Colon (tissue), 2 donors: Measurements from ENCODE around the gene DERL2.

ENCODE experiments used
- FAIRE-seq: peaks from 2 replicates; lab custom pipeline; 2012; peaks lifted over from hg19 to GRCh38; lab: Jason Lieb, UNC
- donor health status: control.
- donor health status: control.

DERL2 gene

DNA sequence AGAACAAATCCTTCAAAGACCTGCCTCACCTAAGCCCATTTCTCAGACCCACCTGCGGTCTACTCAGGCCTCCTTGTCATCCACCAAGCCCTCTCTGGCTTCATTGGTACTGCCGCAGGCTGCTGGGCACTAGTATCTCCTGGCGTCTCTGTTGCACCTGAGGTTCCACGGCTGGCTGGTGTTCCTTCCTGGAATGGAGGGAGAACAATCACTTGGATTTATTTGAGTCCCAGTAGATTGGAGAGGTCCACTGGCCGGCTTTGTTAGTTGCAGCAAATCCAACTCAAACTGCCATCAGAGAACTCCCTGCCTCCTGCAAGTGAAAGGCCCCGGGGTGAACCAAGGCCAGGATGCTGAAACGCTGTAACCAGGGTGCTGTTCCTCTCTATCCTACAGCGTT, 15.7 kb upstream of the DERL2 start:
- no peak for FAIRE-seq

DNA sequence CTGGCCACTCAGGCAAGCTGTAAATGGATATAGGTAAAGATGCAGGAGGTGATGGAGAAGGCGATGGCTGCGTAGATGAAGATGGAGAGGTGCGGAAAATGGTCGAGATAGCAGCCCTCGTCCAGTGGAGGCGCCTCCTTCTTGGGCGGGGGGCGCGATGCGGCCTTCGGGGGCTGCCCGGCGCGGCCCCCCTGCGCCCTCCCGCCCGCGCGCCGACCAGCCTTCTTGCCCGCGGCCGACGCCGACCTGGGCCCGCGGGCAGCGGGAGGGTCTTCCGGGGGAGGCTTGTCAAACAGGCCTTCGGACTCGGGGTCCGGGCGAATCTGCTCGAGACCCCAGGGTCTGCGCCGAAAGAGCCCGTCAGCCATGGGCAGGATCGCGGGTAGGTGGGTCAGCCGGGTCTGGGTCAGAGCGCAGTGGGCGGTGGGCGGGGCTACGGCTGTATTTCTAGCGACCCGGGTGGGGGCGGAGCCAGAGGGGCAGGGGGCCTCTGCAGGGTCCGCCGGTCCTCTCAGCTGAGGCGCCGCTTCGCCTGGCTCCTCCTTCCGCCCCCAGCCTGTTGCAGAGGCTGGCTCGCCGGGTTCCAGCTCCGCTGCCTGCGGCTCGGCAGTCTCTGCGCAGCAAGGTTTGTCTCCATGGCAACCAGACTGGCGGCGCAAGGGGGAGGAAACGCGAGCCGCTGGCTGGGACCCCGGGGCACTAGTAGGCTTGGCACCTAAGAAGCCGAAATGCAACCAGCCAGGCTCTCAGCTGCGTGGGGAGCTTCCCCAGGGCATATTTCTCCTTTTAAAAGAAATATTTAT, 14.8 kb upstream of the DERL2 start:
- FAIRE-seq = no peak

DNA sequence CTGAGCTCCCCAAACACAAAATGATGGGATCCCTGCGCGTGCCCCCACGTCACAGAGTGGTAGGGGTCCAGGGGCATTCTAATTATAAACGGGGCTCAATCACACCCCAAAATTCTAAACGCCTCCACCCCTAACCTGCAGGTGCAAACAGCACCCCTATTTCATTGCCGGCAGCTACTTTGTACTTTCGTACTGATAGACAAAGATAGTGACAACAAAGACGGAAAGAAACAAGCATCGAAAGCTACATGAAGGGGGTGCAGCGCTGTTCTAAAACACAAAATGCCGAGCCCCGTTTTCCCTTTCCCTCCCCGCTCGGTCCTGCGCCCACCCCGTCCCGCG, 14.2 kb upstream of the DERL2 start:
- no peak for FAIRE-seq

DNA sequence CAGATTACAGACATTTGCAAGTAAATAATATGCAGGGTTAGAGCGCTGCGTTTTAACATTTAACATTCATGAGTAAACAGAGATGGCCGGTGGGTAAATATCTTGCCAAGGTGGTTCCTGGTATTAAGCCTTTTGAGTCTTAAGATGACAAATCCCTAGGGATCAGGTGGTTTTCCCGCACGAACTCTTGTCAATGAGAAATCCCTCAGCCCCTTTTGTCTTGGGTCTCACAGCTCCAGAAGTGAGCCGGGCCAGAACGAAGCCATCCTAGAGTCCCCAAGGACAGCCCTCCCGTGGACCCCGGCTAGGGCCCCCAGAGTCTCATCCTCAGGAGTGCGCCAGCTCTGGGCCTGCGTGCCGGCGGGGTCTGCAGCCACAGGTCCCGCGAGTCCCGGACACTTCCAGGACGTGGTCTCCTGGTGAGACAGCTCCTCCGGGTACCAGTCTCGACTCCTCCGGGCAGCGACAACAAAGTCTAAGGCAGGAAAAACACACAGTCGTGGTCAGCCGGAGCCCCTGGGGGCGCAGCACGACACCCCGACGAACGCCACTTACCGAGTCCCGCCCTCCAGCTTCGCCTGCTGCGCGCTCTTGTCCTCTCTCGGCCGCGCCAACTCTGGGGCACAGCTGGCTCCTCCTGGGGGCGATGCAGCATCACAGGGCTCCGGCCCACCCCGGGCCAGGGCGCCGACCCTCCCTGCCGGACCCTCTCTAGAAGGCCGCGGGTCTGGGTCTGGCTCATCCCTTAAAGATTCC, 13.7 kb upstream of the DERL2 start:
- FAIRE-seq = no peak

DNA sequence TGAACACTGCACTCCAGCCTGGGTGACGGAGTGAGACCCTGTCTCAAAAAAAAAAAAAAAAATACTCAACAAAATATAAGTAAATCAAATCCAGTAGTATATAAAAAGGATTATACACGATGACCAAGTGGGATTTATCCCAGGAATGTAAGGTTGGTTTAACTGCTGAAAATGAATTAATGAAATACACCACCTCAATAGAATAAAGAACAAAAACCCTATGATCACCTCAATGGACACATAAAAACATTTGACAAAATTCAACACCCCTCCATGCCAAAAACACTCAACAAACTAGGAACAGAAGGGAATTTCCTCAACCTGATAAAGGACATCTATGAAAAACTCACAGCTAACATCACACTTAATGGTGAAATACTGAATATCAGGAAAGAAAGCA, 7.0 kb upstream of the DERL2 start:
- no peak for FAIRE-seq

DNA sequence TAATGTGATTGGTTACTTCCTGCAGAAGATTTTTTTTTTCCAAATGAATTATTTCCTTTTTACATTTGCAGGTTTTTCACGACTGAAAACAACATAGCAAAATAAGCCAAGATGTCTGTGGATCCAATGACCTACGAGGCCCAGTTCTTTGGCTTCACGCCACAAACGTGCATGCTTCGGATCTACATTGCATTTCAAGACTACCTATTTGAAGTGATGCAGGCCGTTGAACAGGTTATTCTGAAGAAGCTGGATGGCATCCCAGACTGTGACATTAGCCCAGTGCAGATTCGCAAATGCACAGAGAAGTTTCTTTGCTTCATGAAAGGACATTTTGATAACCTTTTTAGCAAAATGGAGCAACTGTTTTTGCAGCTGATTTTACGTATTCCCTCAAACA, 2.8 kb upstream of the DERL2 start:
- FAIRE-seq = no peak

DNA sequence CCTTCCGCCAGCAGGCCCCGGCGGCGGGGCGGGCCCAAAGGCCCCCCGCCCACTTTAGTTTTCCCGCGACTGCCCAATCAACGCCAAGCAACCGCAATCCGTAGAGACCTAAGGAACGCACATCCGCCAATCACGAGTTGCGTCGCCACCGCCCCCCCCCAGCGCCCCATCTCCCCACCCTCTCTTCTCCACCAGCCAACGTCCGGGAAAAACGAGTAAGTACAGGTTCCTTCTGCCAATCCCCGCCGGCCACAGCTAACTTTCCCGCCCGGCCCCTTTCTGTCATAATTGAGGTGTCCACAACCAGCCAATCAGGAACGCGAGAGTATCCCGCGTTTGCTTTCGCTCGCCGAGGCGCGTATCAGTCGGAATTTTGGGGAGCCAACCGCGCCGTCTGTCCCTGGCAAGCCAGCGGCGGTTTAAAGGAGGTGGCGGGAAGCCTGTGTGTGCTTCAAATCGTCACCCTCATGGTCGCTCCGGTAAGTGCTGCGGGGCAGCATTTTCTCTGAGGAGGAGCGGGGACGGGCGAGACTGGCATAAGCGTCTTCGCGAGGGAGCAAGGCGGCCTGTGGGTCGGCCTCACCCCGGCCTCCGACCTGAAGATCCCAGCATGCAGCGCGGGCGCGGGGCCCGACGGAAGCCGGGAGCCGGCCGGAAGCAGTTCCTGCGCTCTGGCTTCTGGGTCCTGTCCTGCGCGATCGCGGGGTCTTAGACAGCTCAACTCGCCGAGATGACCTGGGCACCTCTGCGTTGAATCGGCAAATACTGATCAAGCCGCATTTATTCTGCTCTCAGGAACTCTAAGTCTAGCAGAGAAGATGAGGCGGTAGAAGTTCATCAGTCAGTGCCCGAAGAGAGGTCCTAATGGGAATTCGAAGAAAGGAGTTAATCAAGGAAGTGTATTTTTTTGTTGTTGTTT, 487 bp upstream of the DERL2 start, which contains the start of gene MIS12:
MIS12 (plus strand) TSS at position 361 of the 919 bp plus-strand sequence. CDS start 2,297 bp downstream, outside the sequence.
- no peak for FAIRE-seq

DNA sequence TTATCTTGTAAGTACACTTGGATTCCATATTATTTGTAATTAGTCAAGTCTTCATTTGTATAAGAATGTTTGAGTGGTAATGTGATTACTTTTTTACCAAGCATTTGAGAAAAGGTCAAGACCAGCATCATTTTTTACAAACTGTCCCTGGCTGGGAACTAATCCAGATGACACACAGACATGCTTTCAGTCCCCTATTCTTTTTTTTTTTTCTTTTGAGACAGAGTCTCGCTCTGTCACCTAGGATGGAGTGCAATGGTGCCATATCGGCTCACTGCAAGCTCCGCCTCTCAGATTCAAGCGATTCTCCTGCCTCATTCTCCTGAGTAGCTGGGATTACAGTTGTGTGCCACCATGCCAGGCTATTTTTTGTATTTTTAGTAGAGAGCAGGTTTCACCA, 4.5 kb downstream of the DERL2 start:
- no peak for FAIRE-seq

DNA sequence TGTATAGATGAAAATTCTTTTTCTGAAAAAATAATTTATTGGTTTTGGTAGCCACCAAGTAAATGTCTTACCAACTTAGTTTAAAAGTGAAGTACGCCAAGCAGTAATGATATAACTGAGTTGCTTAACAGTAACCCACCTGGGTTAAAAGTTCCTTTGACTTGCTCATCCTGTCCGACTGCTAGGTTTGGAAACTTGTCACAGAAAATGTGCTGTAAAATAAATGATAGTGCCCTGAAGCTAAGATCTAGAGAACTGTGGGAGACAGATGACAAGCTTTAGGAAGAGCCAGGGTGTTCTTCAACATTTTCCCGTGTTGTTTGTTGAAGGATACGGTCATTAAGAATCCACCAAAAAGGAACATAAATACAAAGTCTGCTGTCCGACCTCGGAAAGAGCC, 5.0 kb downstream of the DERL2 start:
- FAIRE-seq = no peak

DNA sequence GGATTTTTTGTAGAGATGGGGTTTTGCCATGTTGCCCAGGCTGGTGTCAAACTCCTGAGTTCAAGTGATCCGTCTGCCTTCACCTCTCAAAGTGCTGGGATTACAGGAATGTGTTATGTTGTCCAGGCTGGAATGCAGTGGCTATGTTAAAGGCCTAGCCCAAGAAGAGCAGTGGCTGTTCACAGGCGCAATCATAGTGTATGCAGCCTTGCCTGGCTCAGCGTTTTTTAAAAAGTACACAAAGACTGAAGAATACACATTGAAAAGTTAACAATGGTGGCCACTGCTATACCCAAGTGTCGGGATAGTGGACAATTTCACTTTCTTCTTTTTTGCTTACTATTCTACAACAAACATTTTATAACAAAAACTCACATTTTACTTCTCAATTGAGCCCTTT, 7.0 kb downstream of the DERL2 start:
- FAIRE-seq = no peak

DNA sequence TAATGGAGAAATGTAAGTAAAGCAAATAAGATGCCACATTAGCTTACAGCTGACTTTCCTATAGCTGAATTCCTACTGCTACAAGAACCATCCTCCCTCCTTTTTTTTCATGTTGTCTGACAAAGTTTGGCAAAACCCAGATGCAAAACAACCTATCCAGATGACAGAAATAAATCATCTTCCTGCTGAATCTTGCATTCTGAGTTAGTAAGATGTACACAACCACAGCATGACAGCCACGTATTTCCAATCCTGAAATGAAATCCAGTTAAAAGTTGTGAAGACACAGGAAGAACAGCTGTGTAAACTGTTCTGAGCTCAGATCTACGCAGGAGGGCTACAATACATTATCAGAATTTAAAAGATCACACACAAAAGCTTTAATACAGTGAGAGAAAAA, 12.1 kb downstream of the DERL2 start:
- no peak for FAIRE-seq

DNA sequence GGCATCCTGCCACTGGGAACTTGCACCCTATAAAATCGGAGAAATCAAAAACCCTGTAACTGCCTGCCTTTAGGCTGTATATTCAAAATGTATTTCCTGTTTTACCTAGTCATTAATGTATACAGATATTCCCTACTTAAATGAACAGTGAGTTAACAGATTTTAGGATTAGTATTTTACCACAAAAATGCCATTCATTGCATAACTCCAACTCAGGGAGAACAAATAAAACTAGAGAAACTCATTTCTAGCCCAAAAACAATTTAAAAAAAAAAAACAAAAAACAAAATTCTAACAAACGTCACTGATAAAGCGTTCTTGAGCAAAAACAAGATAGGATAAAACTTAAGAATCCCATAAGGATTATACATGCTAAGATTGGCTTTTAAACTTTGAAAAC, 13.5 kb downstream of the DERL2 start:
- no peak for FAIRE-seq

DNA sequence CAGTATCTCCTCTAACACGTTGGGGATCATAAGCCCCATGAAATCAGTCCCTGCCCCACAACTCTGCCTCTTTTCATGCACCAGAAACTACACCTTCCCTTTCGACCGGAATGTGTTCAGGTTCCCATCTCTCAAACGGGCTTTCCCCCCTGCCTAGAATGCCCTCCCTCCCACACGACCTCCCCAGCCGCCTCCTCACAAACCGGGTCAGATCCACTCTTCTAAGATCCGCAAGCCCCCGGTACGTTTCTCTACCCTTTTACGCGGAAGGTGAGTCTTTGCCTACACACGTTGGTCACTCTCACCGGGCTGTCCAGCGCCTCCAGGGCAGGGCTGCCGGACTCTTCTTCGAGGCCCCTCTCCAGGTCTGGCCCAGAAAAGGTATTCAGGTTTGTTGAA, 17.9 kb downstream of the DERL2 start:
- FAIRE-seq = no peak

DNA sequence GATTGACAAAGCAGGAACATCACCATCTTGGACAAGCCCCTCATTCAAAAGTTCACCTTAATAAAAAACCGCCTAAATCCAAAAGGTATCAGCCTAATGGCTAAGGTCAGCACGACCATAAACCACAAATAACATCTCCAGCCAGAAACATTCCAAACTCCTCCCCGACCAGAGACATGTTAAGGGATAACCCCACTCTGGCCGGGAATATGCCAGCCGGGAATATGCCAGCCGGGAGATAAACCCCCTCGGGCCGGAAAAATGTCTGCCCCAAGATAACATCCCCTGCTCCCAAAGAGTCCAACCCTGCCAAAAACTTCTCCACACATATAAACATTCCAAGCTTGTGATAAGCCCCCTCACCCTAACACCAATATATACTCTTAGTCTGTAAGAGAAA, 18.6 kb downstream of the DERL2 start:
- FAIRE-seq = no peak

DNA sequence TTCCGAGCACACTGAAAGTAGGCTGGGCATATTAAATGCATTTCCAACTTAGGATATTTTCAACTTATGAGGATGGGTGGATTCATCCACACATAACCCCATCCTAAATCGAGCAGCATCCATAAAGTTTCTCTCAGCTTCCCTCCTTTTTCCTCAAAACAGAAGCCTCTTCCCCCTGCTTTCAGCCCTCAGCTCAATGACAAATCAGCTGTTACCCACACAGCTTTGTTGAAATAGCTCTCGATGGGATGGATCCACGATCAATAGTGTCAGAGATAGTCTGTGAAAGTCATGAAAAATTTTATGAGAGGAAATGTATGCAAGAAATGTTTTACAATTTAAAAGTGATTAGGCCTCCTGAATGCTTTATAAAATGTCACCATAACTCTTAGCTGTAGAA, 19.7 kb downstream of the DERL2 start:
- FAIRE-seq = no peak

DNA sequence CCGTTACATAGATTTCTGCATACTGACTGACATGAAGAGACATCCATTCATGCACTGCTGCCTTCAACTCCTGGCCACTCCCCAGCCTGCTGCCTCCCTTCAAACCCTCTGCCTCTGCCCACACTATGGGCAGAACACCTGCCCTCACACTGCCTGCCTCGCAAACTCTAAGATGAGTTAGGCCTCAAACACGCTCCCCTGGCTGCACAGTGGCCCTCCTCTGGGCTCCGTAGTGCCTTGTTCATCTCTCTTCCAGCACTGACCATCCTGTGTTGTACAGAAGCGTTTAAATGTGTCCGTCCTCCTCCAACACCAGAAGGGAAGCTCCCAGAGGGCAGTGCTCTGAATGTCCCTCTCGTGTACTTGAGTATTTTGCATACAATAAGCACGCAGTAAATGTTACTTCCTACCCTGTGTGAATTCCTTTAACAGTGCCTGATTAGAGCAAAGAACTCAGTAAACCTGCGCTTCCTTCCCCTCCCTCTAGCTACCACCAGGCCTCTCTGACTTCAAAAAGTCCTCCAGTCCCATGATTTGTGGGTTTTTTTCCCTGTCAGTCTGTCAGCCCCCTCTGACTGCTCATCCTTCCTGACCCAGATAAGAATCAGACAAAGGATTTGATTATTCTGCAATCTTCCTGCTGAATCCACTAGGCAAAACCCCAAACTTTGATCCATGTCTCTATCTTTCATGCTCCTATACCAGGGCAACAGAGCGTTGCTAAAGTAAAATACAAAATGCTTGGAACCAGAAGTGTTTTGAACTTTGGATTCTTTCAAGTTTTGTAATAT, 21.1 kb downstream of the DERL2 start:
- FAIRE-seq = no peak

DNA sequence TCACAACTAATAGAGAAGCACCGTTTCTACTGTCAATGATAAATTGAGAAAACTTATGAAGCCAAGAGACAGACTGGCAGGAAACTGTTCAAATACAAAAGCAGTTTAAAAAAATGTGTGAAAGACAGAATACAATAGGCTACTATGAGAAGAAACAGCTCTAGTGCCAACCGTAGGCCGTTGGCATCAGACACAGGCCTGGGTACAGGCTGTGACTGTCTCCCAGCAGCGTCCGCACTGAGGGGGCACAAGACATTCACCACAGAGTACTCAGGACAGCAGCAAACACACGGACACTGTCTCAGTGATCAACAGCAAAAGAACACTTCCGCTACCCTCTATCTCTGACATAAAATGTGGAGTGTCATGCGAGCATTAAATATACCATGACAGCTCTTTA, 39.2 kb downstream of the DERL2 start:
- no peak for FAIRE-seq

DNA sequence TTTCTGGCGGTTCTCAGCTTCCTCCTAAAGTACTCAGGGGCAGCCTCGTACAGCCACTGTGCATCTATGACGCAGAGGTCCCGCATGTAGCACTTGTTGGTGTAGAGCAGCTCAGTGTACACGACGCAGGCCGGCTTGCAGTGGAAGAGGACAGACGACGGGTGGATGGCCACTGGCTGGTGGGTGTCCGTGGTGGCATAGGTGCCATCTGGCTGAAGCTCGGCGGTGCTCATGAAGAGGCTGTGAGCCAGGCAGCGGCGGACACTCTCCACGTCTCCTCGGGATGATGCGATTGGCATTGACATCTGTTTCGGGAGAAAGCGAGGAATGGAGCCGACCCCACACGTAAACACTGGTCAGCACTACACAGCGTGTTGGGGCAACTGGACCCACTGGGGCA, 41.8 kb downstream of the DERL2 start:
- FAIRE-seq = no peak

DNA sequence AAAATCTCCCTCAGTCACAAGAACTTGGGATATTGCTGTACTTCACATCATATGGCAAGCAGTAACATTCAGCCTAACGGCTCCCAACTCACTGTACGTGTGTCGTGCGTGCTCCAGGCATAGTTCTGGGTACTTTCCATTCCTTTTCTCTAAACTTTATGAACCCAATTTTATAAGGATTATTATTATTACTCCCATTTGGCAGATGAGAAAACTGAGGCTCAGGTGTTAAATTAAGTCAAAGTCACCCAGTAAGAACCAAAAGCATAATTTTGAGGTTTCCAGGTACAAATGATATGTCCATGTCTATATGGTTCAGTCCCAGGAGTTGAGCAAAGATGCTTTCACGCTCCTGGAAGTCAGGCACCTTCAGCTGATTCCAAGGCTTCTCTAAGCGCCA, 42.2 kb downstream of the DERL2 start:
- no peak for FAIRE-seq

DNA sequence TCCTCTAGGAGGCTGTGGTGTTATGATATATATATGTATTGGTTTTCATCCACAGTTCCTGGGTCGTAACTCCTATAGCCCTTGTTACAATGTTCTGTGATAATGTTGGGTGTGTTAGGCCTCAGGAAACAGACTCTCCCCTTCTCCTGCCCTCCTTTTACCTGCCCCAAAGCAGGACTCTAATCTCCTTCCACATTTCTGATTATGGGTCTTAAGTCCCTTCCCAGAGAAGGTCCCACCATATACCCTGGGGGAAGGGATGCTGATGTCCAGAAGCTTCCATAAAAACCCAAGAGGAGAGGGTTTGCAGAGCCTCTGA, 46.6 kb downstream of the DERL2 start:
- FAIRE-seq = no peak

DNA sequence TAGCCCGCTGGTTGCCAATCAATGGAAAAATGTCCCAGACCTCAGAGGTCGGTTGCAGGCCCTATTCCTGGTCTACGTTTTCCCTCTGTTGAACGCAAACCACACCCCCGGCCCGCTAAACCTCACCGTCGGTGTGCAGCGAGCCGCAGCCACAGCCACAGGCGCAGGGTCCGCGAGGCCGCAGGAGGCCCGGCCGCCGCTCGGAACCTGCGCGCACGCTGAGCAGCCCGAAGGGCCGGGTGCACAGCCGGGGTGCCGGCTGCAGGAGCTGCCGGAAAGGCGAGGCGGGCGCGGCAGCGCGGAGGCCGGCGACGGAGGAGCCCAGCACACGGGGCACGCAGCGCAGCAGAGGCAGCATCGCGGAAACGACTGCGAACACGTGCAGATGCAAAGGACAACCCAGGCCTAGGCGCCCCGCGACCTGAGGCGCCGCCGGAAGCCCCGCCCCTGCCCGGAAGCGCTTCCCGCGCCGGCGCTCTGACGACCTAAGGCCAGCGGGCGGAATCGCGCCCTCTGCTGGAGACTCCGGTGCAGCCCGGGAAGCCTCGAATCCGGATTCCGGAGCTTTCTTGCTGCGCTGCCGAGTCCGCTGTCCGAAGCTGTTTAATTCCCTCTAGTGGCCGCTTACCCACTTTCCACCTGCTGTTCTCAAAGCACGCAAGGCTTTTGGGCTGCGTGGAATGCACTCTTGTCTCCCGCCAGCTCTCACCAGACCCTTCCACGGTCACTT, 47.1 kb downstream of the DERL2 start, which contains the start of gene C1QBP:
C1QBP (minus strand) TSS at position 440 of the 730 bp plus-strand sequence; CDS start at position 358, 82 bp downstream.
- FAIRE-seq = no peak
